ENCODE measurements around the gene UBXN10.

The UBXN10 gene

DNA sequence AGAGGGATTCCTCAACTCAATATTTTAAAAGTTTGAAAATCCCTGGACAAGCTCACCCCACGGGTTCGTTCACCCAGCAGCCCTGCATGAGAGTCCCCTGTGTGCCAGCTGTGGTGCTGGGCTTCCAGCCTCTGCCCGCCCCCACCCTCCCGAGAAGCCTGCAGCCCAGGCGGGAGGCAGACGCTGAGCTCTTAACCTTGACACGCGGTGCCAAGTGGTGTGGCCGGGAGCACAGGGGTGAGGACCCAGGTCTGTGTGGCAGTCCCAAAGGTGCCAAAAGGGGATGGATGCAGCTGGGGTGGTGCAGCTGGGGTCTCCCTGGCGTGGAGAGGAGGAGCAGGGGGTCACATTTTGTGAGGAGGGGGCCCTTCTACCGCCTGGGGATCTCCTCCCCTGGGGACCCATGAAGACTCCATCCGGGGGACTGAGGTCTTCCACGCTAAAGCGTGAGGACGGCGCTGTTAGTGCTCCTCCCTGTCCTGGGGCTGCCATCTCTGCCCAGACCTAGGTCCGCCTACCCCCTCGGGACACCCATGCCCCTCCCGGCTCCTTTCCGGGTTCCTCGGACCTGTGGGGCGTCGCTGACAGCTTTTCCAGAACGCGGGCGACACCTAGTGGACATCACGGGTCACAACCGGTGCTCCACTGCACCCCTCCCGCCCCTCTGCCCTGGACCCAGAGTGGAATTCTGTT, 33.8 kb upstream of the UBXN10 start:
- peak; percentile 69 for DNase-seq (ENCODE audit: low read depth)

DNA sequence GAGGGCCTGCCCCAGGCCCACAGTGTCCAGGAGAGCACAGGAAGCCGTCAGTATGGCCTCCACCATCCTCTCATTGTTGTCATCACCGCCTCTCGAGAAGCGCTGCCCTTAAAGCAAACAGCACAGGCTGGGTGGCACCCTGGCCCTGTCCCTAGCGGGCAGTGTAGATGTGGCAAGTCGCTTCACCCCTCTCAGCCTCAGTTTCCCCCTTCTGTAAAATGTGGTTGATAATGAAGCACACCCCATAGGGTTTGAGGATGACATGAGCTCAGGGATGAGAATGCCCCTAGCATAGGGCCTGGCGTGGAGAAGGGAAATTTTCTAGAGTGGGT, 33.3 kb upstream of the UBXN10 start:
- DNase-seq (ENCODE audit: low read depth), result no peak

DNA sequence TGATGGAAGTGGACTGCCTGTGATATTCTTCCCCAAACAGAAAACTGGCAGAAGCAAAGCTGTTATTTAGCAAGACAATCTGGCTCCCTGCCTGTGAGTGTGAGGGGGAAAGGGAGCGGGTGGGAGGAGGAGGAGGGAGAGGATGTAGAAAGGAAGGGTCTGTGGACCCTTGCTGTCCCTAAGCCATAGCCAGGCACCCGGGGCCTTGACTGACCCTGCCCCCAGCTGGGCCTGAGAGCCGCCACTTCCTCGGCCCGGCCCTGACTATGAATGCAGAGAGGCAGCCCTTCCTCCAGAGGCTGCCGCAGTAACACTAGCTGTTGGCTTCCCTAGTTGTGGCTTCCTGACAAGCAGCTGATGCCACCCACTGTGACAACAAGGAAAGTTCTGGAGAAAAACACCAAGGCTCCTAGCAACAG, 32.9 kb upstream of the UBXN10 start:
- no peak for DNase-seq (ENCODE audit: low read depth)

DNA sequence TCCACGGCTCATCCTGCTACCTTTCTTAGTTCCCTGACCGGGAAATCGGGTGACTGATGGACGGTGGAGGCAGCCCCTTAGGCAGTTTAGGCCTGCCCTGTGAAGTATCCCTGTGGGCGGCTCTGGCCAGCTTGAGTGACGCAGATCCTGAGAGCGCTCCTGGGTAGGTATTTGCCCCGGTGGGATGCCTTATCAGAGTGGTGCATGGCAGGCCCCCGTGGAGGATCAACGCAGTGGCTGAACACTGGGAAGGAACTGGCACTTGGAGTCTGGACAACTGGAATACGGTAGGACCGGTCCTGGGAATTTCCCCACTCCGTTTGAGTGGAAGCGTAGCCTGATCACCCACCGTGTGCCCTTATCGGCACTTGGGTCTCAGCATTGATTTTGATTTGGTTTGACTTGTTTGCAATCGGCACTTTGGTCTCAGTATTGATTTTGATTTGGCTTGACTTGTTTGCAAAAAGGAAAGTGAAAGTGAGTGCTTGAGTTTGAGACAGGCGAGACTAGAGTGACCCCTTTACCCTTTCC, 31.5 kb upstream of the UBXN10 start:
- DNase-seq (ENCODE audit: low read depth), result no peak

DNA sequence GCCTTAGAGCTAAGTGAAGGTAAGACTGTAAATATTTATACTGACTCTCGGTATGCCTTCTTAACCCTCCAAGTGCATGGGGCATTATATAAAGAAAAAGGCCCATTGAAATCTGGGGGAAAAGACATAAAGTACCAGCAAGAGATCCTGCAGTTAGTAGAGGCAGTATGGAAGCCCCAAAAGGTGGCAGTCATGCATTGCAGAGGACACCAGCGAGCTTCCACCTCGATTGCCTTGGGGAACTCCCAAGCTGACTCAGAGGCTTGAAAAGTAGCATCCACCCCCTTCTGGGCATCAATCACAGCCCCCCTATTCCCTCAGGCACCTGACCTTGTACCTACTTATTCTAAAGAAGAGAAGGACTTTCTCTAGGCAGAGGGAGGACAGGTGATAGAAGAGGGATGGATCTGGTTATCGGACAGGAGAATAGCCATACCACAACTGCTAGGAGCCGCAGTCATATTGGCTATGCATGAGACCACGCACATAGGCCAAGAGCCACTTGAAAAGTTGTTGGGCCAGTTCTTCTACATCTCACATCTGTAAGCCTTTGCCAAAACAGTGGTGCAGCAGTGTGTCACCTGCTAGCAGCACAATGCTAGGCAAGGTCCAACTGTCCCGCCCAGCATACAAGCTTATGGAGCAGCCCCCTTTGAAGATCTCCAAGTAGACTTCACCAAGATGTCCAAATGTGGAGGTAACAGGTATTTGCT, 27.4 kb upstream of the UBXN10 start:
- peak; percentile 20 for DNase-seq (ENCODE audit: low read depth)

DNA sequence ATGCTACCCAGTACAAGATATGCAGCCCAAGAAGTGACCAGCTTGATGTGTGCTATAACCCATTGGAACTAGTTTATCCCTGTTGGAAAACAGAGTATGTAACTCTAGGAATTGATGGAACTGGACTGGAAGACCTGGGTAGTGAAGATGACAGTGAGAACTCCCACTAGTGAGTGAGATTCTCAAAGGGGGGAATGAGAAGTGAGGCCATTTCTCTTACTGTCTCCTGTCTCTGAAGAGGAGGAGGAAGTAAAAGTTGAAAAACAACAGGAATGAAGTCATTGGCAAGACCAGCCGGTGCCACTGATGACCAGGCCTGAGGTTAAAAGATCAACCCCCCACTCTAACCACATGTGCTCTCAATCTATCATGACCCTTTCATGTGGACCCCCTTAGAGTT, 25.9 kb upstream of the UBXN10 start:
- DNase-seq (ENCODE audit: low read depth), result no peak

DNA sequence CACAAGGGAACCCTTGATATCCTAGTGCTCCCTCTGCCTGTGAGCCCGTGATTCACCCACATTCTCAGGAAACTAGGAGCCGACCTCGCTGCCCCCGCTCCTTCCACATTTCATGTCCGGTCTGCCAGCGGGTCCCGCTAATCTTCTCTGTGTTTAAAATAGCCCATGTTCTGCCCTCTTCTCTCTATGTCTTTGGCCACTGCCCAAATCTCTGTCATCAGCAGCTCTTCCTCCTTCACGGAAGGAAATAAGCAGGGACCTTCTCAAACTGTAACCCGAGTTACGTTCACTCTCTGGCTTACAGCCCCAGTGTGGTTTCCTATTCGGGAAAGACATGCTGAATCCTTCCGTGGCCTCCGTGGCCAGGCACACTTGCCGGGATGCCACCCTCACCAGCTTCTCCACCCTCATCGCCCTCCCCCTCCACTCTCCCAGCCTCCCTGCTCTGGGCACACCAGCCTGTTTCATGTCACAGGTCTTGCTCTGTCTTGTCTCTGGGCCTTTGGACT, 21.1 kb upstream of the UBXN10 start:
- DNase-seq (ENCODE audit: low read depth), result no peak

DNA sequence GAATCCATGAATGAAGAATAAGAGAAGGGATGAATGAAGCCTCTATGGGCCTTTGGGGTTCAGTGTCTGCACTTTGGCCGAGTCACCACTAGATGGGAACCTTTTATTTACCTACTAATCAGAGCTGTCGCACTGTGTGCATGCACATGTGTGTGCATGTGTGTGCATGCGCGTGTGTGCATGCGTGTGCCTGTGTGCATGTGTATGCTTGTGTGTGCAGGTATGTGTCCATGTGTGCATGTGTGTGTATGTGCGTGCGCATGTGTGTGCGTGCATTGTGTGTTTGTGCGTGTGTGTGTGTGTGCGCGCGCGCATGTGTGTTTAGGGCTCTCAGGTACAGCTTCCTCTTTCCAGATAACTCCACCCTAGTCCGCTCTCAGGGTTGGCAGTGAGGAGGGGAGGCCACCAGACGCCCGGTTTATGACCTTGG, 20.4 kb upstream of the UBXN10 start:
- DNase-seq (ENCODE audit: low read depth), result no peak

DNA sequence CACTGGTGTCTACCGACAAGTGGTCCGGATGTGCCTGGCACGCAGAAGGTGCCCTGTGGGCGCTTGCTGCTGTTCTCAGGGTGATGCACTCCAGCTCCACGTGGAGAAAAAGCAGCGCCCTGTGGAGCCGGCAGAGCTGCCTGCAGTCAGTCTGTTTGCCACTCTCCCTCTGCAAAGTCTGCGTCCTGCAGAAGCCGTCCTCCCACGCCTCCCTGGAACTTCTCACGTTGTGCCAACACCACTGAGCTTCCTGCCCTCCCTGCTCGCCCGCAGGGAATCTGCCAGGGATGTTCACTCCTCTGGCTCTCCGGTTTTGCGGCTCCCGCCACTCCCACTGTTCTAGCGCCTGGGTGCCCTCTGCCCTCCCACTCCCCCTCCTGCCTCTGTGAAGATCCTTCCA, 19.8 kb upstream of the UBXN10 start:
- no peak for DNase-seq (ENCODE audit: low read depth)

DNA sequence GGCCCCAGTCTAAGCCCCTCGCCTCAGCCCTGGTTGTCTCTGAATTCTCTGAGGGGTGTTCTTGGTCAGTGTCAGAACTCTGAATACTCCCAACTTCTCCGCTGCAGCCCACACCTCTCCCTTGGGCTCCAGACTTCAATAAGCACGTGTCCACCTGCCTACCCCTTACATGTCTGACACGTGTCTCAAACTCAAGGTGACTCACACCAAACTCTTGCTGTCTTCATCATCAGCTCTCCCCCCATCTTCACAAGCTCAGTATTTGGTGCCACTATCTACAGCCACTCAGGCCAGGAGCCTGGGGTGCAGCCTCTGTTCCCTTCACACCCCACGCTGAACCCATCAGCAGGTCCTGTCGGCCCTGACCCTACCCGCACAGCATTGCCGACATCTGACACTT, 18.8 kb upstream of the UBXN10 start:
- no peak for DNase-seq (ENCODE audit: low read depth)

DNA sequence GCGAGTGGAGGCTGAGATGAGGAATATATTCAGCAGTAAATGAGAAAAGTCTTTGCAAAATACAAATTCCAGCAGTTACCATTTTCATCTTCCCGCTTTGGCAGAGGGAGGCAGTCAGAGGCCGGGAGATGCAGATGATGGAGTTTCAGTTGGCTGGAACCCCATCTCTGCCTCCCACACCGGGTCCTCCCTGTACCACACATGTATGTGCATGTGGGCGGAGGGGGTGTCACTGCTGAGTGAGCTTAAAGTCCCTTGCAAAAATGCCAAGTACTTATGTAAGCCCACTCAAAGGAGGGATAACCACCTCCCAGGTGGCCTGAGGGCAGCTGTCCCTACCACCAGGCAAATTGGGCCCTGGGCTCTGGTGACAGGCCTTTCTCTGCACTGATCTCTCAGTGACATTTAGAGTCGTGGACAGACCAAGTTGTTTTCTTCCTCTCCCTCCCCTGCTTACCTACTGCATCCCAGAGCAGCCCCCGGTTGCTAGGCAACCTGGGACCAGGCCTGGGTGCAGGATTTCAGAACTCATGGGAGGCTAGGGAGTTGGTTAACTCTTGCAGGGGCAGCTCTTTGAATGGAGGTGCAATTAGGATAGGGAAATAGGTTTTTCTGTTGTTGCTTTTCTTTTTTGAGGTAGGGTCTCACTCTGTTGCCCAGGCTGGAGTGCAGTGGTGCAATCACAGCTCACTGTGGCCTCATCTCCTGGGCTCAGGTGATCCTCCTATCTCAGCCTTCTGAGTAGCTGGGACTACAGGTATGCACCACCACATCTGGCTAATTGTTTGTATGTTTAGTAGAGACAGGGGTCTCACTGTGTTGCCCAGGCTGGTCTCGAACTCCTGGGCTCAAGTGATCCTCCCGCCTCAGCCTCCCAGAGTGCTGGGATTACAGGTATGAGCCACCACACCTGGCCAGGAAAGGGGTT, 17.1 kb upstream of the UBXN10 start:
- no peak for DNase-seq (ENCODE audit: low read depth)

DNA sequence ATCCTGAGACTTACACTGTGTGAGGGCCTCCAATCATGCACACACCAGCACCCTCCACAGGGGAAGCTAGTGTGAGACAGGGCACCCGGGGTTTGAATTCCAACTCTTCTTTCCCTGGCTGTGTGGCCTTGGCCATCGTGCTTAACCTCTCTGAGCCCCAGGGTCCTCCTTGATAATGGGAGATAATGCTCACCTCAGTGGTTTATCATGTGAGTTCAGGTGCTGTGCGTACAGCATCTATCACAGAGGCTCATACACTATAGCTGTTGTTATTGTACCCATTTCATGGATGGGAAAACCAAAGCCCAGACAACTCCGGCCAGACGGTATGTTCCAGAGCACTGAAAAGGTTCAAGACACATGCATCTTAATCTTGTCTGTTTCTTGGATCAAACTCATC, 16.0 kb upstream of the UBXN10 start:
- DNase-seq (ENCODE audit: low read depth), result no peak

DNA sequence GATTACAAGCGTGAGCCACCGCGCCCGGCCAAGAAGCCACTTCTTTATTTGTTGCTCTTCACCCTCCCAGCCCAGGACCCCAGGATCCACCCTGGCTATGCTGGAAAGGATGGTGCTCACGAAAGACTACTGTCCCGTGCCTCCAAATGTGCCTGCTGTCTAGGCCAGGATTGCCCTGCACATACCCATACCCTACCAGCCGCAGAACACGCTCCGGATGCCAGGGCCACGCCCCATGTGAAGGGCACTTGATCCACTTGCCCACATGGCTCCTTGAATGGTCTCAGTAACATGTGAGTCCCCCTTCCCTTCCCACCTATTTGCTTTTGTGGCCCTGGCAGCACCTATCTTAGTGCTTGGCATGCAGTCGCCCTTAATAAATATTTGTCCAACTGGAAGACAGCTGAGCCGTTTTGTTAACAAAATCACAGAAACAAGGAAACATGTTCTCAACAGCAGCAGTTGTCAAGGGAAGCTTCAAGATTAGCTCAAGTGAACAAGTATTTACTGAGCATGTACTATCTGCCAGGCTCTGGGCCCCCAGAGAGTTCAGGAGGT, 13.8 kb upstream of the UBXN10 start:
- no peak for DNase-seq (ENCODE audit: low read depth)

DNA sequence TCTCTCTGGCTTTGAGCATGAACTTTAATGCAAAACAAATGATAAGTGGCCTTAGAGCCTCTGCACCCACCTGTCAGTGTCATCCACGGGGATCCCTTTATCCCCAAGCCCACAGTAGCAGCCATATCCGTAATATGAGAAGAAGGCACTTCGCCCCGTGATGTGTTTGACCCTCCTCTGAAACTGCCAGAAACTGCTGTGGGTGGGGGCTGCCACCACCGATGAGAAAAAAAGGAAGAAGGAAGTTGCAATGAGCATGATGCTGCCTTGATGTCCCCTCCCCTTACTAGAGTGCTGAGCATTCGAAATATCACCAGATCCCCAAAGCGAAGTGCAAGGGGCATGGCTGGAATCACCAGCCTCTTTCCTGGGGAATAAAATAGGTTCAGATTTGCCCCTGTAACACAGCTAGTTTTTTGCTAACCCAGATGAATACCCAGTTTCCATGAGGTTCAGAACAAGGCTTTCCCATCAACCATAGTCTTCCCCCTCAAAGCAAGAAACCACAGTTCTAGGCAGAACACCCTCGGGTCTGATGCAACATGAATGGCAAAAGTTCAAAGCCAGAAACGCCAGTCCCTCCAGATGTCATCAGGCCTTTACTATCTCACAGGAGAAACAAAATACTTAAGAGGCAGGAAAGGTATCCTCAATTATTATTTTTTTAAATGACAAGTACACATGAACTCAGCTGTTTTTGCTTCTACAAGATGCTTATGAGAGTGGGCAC, 10.8 kb upstream of the UBXN10 start:
- DNase-seq (ENCODE audit: low read depth), result no peak

DNA sequence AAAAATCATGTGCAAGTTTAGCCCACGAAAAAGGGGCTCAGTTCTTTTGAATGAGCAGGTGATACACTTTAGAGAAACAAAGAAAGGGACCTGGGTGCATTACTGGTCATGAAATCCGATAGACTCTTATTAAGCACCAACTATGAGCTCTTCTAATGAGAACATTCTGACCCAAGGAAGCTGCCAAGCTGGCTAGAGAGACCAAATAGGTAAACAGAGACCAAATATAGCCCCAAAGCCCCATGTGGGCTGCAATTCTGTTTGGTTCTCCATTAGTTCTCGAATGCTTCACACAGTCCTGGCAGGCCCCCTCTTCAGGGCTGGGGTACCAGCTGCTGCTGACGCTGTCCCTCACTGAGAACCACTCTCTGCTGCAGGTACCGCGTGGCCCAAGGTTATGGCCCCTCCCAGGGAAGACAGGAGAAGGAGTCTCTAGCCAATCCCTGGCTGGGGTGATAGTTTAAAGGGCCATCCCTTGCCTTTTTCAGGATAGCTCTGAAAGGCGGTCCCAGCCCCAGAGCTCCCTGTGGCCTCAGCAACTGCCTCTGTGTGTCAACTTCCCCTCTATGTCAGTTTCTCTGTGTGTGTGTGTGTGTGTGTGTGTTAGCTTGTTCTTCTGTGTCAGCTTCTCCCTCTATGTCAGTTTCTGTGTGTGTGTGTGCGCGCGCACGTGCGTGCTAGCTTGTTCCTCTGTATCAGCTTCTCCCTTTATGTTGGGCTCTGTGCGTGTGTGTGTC, 7.1 kb upstream of the UBXN10 start:
- no peak for DNase-seq (ENCODE audit: low read depth)

DNA sequence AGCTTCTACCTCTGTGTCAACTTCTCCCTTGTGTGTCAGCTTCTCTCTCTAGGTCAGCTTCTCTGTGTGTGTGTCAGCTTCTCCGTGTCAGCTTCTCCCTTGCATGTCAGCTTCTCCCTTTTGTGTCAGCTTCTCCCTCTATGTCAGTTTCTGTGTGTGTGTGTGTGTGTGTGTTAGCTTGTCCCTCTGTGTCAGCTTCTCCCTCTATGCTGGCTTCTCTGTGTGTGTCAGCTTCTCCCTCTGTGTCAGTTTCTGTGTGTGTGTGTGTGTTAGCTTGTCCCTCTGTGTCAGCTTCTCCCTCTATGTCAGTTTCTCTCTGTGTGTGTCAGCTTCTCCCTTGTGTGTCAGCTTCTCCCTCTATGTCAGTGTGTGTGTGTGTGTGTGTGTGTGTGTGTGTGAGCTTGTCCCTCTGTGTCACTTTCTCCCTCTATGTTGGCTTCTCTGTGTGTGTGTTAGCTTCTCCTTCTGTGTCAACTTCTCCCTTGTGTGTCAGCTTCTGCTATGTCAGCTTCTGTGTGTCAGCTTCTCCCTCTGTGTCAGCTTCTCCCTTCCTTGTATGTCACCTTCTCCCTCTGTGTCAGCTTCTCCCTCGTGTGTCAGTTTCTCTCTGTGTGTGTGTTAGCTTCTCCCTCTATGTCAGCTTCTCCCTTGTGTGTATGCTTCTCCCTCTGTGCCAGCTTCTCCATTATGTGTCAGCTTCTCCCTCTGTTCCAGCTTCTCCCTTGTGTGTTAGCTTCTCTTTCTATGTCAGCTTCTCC, 6.3 kb upstream of the UBXN10 start:
- DNase-seq (ENCODE audit: low read depth), result no peak

DNA sequence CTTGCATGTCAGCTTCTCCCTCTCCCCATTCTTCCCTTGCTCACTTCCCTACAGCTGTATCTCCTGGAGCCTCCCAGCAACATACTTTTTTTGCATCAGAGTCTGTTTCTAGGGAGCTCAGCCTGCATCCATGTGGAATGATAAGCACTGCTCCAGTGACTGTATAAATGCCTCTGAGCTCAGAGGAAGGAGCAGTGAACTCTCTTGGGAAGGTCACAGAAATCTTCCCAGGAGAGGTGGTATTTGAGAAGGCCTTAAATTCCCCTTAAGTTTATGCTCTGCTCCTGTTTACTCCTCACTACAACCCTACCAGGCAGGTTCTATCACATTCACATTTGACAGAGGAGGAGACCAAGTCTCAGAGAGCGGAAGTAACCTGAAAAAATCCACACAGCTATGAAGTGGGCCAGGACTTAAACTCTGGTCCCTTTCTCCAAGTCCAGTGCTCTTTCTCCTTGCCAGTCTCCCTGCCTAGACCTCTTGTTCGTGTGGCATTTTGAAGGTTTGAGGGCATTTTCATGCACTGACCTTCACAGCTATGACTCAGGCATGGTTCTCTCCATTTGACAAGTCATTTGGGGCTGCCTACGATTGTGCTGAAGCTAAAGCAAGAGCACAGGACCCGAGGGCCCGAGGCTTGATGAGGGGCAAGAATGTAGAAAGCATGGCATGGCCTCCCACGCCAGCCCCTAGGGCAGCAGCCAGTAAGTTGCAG, 5.6 kb upstream of the UBXN10 start:
- DNase-seq (ENCODE audit: low read depth), result no peak

DNA sequence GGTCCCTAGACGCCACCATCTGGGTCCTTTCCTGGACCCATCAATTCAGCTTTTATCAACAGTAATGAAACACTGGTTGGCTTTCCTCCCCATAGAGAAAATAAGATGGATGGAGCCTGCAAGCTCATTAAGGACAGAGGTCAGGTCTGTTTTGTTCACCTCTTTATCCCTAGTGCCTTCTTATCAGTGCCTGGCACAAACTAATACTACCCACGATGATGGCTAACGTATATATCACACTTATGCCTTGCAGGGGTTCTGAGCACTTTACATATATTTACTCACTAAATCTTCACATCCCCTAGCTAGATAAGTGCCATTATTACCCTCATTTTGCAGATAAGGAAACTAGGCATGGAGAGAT, 5.1 kb upstream of the UBXN10 start:
- no peak for DNase-seq (ENCODE audit: low read depth)

DNA sequence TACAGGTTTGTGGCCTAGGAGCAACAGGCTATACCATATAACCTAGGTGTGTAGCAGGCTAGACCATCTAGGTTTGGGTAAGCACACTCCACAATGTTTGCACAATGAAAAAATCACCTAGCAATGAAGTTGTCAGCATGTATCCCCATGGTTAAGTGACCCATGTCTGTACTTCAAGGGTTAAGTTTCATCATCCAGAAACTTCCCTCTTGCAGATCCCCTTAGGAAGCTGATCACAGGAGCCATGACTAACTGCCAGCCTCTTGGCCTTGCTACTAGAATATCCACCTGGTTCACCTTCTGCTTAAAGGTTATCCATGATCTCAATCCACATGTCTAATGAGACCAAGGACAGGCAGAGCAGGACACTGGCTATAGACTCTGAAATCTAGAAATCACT, 3.5 kb upstream of the UBXN10 start:
- DNase-seq (ENCODE audit: low read depth), result no peak

Data from activated T-cell treated with anti-CD3 and anti-CD28 coated beads for 24 hours (primary cell).